ENCODE measurements around the gene RAB27B.
"Not testable (repeated sequence)": the region's sequence is repeated elsewhere in the genome, so short reads cannot be mapped to it uniquely, and the experiment has no call there.

RAB27B gene

GRCh38 chr18:54848121-54848520 lies 19.8 kb downstream of the RAB27B start:
- H3K4me1 ChIP-seq (ENCODE audit: control insufficient read depth, low read depth, low read length), result no peaks in the 10 kb centered on the region
- no peaks in the 10 kb centered on the region for H3K36me3 ChIP-seq (ENCODE audit: control insufficient read depth, low read depth, low read length)
- no peak overlapping the region for H3K9ac ChIP-seq (ENCODE audit: low read length)
- no peaks in the 10 kb centered on the region for H3K9me3 ChIP-seq (ENCODE audit: control insufficient read depth, low read depth, low read length)
- H3K27ac ChIP-seq (ENCODE audit: low read length), result no peak overlapping the region
- no peaks in the 10 kb centered on the region for H3K27me3 ChIP-seq (ENCODE audit: control insufficient read depth, insufficient read depth, low read length)
- H3K4me3 ChIP-seq (ENCODE audit: low read length), result no peak overlapping the region

GRCh38 chr18:54849683-54850082 lies 21.4 kb downstream of the RAB27B start:
- Histone ChIP-seq H3K4me3 (ENCODE audit: low read length) (no peak overlapping the region), H3K9ac (ENCODE audit: low read length) (no peak overlapping the region), H3K27me3 (ENCODE audit: control insufficient read depth, insufficient read depth, low read length) (no peaks in the 10 kb centered on the region), H3K9me3 (ENCODE audit: control insufficient read depth, low read depth, low read length) (no peaks in the 10 kb centered on the region), H3K27ac (ENCODE audit: low read length) (no peak overlapping the region), H3K4me1 (ENCODE audit: control insufficient read depth, low read depth, low read length) (no peaks in the 10 kb centered on the region), H3K36me3 (ENCODE audit: control insufficient read depth, low read depth, low read length) (no peaks in the 10 kb centered on the region)

- no peaks in the 10 kb centered on the region for H3K9me3 ChIP-seq (ENCODE audit: control insufficient read depth, low read depth, low read length)
- no peak overlapping the region for H3K9ac ChIP-seq (ENCODE audit: low read length)
- no peak overlapping the region for H3K4me3 ChIP-seq (ENCODE audit: low read length)
- H3K36me3 ChIP-seq (ENCODE audit: control insufficient read depth, low read depth, low read length), result no peaks in the 10 kb centered on the region
- H3K4me1 ChIP-seq (ENCODE audit: control insufficient read depth, low read depth, low read length), result no peaks in the 10 kb centered on the region
- H3K27me3 ChIP-seq (ENCODE audit: control insufficient read depth, insufficient read depth, low read length), result no peaks in the 10 kb centered on the region
- H3K27ac ChIP-seq (ENCODE audit: low read length), result no peak overlapping the region
Observed at GRCh38 chr18:54850598-54850997, 22.3 kb downstream of the RAB27B start.

- no peak overlapping the region for H3K27ac ChIP-seq (ENCODE audit: low read length)
- no peak overlapping the region for H3K4me3 ChIP-seq (ENCODE audit: low read length)
- no peaks in the 10 kb centered on the region for H3K4me1 ChIP-seq (ENCODE audit: control insufficient read depth, low read depth, low read length)
Observed at GRCh38 chr18:54852780-54853675, 24.8 kb downstream of the RAB27B start.

GRCh38 chr18:54855050-54855449 lies 26.8 kb downstream of the RAB27B start:
- H3K4me1 ChIP-seq (ENCODE audit: control insufficient read depth, low read depth, low read length), result not testable (repeated sequence)

More at GRCh38 chr18:54852780-54853675, 24.8 kb downstream of the RAB27B start:
- Histone ChIP-seq H3K27me3 (ENCODE audit: control insufficient read depth, insufficient read depth, low read length) (no peaks in the 10 kb centered on the region), H3K9me3 (ENCODE audit: control insufficient read depth, low read depth, low read length) (no peaks in the 10 kb centered on the region), H3K36me3 (ENCODE audit: control insufficient read depth, low read depth, low read length) (no peaks in the 10 kb centered on the region), H3K9ac (ENCODE audit: low read length) (no peak overlapping the region)

GRCh38 chr18:54856105-54856646 lies 27.9 kb downstream of the RAB27B start:
- no peaks in the 10 kb centered on the region for H3K36me3 ChIP-seq (ENCODE audit: control insufficient read depth, low read depth, low read length)
- peaks cover 5% of the 10 kb centered on the region for H3K4me1 ChIP-seq (ENCODE audit: control insufficient read depth, low read depth, low read length)
- H3K4me3 ChIP-seq (ENCODE audit: low read length), result no peak overlapping the region
- H3K27me3 ChIP-seq (ENCODE audit: control insufficient read depth, insufficient read depth, low read length), result no peaks in the 10 kb centered on the region
- no peak overlapping the region for H3K27ac ChIP-seq (ENCODE audit: low read length)
- no peaks in the 10 kb centered on the region for H3K9me3 ChIP-seq (ENCODE audit: control insufficient read depth, low read depth, low read length)
- H3K9ac ChIP-seq (ENCODE audit: low read length), result no peak overlapping the region

More at GRCh38 chr18:54855050-54855449, 26.8 kb downstream of the RAB27B start:
- H3K27me3 ChIP-seq (ENCODE audit: control insufficient read depth, insufficient read depth, low read length); H3K27ac ChIP-seq (ENCODE audit: low read length); H3K9ac ChIP-seq (ENCODE audit: low read length); H3K36me3 ChIP-seq (ENCODE audit: control insufficient read depth, low read depth, low read length); H3K4me3 ChIP-seq (ENCODE audit: low read length); H3K9me3 ChIP-seq (ENCODE audit: control insufficient read depth, low read depth, low read length): not testable (repeated sequence)

GRCh38 chr18:54857499-54857898 lies 29.2 kb downstream of the RAB27B start:
- no peaks in the 10 kb centered on the region for H3K27me3 ChIP-seq (ENCODE audit: control insufficient read depth, insufficient read depth, low read length)
- no peak overlapping the region for H3K27ac ChIP-seq (ENCODE audit: low read length)
- no peaks in the 10 kb centered on the region for H3K9me3 ChIP-seq (ENCODE audit: control insufficient read depth, low read depth, low read length)
- peaks cover 5% of the 10 kb centered on the region for H3K4me1 ChIP-seq (ENCODE audit: control insufficient read depth, low read depth, low read length)
- no peak overlapping the region for H3K4me3 ChIP-seq (ENCODE audit: low read length)
- no peak overlapping the region for H3K9ac ChIP-seq (ENCODE audit: low read length)
- H3K36me3 ChIP-seq (ENCODE audit: control insufficient read depth, low read depth, low read length), result no peaks in the 10 kb centered on the region

- no peak overlapping the region for H3K4me3 ChIP-seq (ENCODE audit: low read length)
- H3K27ac ChIP-seq (ENCODE audit: low read length), result no peak overlapping the region
- no peaks in the 10 kb centered on the region for H3K27me3 ChIP-seq (ENCODE audit: control insufficient read depth, insufficient read depth, low read length)
- peaks cover 5% of the 10 kb centered on the region for H3K4me1 ChIP-seq (ENCODE audit: control insufficient read depth, low read depth, low read length)
- no peaks in the 10 kb centered on the region for H3K9me3 ChIP-seq (ENCODE audit: control insufficient read depth, low read depth, low read length)
- no peak overlapping the region for H3K9ac ChIP-seq (ENCODE audit: low read length)
- no peaks in the 10 kb centered on the region for H3K36me3 ChIP-seq (ENCODE audit: control insufficient read depth, low read depth, low read length)
Observed at GRCh38 chr18:54859667-54860421, 31.6 kb downstream of the RAB27B start.

GRCh38 chr18:54860941-54861340 lies 32.7 kb downstream of the RAB27B start:
- H3K4me1 ChIP-seq (ENCODE audit: control insufficient read depth, low read depth, low read length), result peaks cover 5% of the 10 kb centered on the region
- H3K27me3 ChIP-seq (ENCODE audit: control insufficient read depth, insufficient read depth, low read length), result no peaks in the 10 kb centered on the region
- H3K9ac ChIP-seq (ENCODE audit: low read length), result no peak overlapping the region
- no peaks in the 10 kb centered on the region for H3K36me3 ChIP-seq (ENCODE audit: control insufficient read depth, low read depth, low read length)
- H3K27ac ChIP-seq (ENCODE audit: low read length), result no peak overlapping the region
- H3K4me3 ChIP-seq (ENCODE audit: low read length), result no peak overlapping the region
- no peaks in the 10 kb centered on the region for H3K9me3 ChIP-seq (ENCODE audit: control insufficient read depth, low read depth, low read length)

- H3K9ac ChIP-seq (ENCODE audit: low read length), result no peak overlapping the region
- no peaks in the 10 kb centered on the region for H3K27me3 ChIP-seq (ENCODE audit: control insufficient read depth, insufficient read depth, low read length)
- H3K27ac ChIP-seq (ENCODE audit: low read length), result no peak overlapping the region
- no peaks in the 10 kb centered on the region for H3K4me1 ChIP-seq (ENCODE audit: control insufficient read depth, low read depth, low read length)
- H3K9me3 ChIP-seq (ENCODE audit: control insufficient read depth, low read depth, low read length), result no peaks in the 10 kb centered on the region
- H3K4me3 ChIP-seq (ENCODE audit: low read length), result no peak overlapping the region
- H3K36me3 ChIP-seq (ENCODE audit: control insufficient read depth, low read depth, low read length), result no peaks in the 10 kb centered on the region
Observed at GRCh38 chr18:54867131-54867530, 38.9 kb downstream of the RAB27B start.

GRCh38 chr18:54871231-54871630 lies 43.0 kb downstream of the RAB27B start:
- H3K9me3 ChIP-seq (ENCODE audit: control insufficient read depth, low read depth, low read length), result no peaks in the 10 kb centered on the region
- no peak overlapping the region for H3K9ac ChIP-seq (ENCODE audit: low read length)
- no peak overlapping the region for H3K27ac ChIP-seq (ENCODE audit: low read length)
- H3K36me3 ChIP-seq (ENCODE audit: control insufficient read depth, low read depth, low read length), result no peaks in the 10 kb centered on the region
- H3K4me1 ChIP-seq (ENCODE audit: control insufficient read depth, low read depth, low read length), result no peaks in the 10 kb centered on the region
- H3K4me3 ChIP-seq (ENCODE audit: low read length), result no peak overlapping the region
- H3K27me3 ChIP-seq (ENCODE audit: control insufficient read depth, insufficient read depth, low read length), result no peaks in the 10 kb centered on the region

Measured in iPS-18a (cell line).